Epidermal melanocyte (primary cell): ENCODE results near the gene SLC26A6.

Source experiments
- DNase-seq: peaks from one replicate; pipeline ENCODE4 v3.0.0; 2011; ENCODE audit warnings: low spot score; ENCODE audit not compliant: insufficient read length

SLC26A6 gene

DNA sequence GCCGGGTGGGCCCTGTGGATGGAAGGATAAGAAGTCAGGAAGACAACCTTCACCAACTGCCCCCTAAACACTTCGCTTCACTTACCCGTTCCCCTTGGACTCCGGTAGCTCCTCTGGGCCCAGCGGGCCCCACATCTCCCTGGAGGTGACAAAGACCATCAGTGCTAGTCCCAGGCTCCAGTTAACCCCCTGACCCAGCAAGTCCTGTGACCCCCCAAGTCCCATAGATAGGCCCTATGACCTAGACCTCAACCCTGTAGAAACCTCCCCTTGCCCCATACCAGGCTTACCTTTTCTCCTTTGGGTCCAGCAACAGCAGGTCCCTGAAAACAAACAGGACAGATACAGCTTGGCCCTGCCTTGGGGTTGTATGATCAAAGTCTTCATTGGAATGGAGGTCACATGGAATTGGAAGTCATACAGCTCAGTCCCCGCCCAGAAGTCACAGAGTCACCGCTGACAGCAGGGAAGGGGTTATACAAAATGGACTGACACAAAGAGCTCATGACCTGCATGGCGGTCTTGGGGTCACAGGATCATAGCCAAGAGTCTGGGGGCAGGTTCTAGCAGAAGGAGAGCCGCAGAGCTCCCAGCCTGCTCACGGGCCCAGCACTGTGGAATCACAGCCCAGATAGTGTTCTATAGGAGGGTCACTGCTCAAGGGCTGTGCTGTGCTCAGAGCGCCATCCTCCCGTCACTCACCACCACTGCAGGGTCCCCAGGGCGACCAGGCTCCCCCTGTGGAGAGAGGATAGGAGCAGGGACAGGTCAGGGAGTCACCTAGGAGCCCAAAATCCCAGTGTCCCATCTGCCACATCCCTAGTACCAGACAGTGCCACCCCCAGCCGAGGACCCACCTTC lies 53.4 kb downstream of the SLC26A6 start:
- DNase-seq: no peak

DNA sequence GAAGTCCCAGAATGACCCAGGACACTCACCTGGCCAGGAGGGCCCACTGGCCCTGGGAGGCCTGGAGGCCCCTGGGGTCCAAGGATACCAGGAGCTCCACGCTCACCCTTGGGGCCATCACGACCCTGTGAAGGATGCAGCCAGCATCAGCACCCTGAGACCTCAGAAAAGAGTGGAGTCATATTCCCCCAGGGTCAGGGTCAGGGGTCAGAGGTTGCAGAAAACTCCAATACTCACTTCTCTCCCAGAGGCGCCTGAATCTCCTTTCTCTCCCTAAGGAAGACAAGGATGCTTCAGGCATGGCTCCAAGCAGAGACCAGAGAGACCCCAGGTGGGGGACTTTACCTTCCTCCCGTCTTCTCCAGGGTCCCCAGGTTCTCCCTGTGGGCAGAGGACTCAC lies 58.6 kb downstream of the SLC26A6 start:
- no peak for DNase-seq
